IPS-NIHi7 (cell line): ENCODE results near the gene MCF2L.

Source experiments
- DNase-seq: peaks from one replicate; pipeline ENCODE4 v3.0.0; 2012; ENCODE audit warnings: mixed read lengths; ENCODE audit errors: extremely low spot score

MCF2L gene

DNA sequence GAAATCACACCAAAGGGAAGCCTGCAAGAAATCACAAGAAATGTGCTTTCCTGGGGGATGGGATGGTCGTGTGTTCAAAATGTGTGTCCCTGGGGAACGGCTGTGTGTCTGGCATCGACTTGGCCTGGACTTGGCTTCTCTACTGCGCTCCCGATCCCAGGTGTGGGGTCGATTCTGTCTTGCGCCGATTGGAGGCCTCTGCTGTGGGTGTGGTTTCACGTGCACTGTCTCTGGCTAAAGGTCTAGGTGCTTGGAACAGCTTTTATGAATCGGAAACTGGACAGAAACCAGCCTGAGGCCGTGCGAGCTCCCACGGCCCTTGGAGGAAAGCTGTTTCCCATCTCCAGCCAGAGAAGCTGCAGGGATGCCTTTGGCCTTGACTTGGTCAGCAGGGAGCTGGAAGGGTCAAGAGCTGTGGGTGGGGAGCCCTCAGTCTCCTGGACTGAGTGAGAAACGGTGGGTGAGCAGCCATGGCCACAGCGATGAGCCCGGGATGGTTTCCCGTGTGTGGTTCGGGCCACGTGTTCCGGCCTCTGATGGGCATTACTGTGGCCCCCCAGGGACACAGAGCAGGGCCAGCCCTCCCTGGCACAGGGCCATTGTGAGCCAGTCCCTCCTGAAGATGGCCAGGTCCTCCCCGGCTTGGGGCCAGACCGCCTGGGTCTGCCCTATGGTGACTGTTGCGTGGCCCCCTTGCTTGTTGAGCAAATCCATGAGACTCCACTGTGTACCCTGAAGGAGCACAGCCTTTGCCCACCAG is 29.7 kb downstream of the MCF2L start:
- DNase-seq, result no peak

DNA sequence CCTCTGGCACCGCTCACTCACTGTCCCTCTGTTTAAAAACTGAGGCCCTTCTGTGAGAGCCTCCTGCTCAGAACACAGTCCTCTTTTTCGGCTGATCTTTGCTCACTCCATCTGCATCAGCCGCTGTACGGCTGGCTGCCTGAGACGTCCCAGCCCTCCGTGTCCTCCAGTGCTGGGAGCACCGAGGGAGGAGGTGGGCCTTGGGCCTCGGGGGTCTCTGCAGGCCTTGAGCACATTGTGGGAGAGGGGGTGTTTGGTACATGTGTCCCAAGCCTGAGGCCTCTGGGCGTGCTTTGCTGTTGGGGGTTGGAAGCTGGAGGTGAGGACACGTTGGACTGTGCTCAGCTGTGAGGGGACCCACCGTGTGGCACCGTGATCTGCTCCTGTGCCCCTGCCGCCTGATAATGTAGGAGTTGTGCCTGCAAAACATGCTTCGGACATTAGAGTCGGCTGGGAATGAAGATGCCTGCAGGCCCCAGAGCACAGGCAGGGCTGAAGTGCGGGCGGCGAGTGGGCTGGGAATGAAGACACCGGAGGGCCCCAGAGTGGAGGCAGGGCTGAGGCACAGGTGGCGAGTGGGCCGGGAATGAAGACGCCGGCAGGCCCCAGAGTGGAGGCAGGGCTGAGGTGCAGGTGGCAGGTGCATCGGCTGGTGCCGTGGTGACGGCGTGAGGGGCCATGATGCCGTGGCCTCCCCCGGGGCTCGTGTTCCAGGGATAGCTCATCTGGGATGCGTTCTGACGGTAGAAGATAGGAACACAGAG is 30.6 kb downstream of the MCF2L start:
- no peak for DNase-seq

DNA sequence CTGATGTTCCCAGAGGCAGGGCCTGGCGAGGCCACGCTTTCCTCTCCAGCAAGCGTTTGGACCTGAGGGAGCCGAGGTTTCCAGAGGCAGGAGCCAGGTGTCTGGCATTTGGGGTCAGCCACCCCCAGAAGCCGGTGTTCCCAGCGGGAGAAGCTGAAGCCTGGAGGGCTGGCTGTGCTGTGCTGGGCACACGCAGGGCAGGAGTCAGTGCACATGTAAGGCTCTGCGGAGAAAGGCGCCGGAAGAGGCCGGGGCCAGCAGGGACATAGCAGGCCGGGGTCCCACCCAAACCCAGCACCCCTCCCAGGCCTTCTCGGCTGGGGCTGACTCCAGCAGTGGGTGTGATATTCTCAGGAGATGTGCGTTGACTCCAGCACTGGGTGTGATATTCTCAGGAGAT is 31.6 kb downstream of the MCF2L start:
- no peak for DNase-seq

DNA sequence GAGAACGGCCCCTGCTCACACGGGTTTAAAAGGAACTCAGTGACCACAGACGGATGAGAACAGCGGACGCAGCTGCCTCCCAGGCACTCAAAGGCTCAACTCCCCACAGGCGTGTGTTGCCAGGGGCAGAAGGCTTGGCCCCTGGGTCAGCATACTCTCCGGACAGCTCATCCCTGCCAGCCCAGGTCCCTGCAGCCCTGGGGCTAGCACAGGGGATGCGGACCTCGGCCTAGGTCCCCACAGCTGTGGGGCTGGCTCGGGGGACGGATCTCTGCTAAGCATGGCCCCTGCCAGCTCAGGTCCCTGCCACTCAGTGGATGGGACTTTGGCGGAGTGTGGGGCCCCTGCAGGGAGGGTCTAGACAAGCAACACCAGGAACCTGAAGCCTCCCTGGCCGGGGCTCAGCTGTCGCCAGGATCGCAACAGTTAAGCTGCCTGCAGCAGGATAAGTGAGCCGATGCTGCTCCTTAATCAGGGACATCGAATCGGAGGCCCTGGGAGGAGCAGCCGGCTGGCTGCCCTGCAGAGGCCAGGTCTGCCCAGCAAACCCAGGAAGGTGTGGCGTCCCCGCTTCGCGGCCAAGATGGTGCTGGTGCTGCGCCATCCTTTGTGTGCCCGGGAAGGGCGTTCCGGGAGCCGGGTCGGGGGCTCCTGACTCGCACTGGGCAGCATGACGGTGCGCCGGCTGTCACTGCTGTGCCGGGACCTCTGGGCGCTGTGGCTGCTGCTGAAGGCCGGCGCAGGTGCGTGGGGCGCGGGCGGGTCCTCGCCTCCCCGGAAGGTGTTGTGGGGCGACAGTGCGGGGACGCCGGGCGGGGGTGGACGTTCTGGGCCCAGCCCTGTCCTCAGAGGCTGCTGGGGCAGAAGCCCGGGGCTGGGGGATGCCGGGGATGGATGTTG is 32.5 kb downstream of the MCF2L start:
- DNase-seq, result peak; percentile 51

DNA sequence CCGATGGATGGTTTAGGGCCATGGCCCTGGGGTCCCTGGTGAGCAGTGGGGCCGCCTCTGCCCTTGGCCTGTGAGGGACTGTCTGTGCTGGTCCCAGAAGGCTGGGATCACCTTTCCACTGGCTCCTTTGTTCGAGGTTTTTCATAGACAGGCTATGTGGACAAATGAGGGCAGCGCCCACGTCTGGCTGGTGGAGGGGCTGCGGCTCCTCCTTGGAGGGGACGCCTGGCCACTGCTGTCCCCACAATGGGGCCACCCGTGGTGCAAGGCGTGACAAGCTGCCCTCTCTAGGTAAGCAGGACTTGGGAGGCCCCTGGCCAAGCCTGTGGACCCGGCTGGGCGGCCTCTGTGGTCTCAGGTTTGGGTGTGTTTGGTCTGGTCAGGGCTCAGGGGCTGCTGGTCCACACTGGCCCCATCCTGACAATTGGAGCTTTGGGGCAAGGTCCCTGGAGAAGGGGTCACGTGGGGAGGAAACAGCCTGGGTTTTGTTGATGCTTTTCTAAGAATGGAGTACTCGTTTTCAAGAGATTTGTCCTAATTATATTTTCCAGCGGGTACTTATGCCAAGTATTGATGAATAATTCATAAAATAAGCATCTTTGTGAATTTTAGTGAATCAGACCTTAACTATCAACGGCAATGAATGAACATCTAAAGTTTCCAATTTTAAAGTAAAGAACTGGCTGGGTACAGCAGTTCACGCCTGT is 33.3 kb downstream of the MCF2L start:
- peak; percentile 82 for DNase-seq

DNA sequence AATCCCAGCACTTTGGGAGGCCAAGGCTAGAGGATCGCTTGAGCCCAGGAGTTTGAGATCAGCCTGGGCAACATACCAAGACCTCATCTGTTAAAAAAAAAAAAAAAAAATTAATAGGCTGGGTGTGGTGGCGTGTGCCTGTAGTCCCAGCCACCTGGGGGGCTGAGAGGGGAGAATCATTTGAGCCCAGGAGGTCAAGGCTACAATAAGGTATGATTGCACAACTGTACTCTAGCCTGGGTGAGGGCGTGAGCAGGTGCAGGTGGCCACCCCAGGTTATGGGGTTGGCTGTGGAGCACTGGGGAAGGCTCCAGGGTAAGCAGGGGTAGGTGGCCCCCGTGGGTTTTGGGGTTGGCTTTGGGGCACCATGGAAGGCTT is 33.9 kb downstream of the MCF2L start:
- no peak for DNase-seq

DNA sequence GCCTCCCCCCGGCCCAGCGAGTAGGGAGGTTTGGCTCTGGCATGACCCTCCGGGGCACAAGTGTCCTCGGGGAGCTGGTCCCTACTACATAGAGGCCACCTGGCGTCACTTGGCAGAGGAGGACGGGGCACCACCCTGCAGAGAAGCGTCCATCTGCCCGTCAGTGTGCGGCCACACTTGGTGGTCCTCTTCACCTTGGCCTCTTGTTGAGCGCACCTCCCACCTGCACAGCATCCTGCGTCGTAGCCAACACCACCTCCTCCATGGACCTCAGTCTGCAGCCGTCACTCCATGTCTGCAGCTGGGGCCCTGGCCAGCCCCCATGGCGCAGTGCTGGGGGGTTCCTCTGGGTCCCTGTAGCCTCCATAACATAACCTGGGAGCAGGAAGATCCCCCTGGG is 35.1 kb downstream of the MCF2L start:
- no peak for DNase-seq

DNA sequence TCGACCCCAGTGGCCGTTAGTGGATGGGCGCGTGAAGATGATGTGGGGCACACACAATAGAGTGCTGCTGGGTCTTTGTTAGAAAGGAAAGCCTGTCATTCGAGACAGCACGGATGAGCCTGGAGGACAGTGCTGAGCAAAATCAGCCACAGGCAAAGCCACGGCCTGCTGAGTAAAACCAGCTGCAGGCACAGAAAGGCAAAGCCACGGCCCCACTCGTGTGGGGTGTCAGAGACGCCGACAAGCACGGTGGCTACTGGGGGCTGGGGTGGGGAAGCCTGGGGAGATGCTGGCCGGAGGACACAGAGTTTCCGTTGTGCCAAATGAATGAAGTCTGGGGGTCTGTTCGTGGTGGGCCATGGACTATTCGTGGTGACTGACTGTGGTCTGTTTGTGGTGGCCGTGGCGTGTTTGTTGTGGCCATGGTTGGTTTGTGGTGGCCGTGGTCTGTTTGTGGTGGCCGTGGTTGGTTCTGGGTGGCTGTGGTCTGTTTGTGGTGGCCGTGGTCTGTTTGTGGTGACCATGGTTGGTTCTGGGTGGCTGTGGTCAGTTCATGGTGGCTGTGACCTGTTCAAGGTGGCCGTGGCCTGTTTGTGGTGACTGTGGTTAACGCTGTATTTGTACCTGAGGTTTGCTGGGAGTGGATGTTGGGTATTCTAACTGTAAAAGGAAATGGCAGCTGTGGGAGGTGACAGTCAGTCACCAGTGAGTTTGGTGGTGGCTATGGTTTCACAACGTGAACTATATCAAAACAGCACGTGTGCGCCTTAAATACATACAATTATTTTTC is 36.3 kb downstream of the MCF2L start:
- no peak for DNase-seq

DNA sequence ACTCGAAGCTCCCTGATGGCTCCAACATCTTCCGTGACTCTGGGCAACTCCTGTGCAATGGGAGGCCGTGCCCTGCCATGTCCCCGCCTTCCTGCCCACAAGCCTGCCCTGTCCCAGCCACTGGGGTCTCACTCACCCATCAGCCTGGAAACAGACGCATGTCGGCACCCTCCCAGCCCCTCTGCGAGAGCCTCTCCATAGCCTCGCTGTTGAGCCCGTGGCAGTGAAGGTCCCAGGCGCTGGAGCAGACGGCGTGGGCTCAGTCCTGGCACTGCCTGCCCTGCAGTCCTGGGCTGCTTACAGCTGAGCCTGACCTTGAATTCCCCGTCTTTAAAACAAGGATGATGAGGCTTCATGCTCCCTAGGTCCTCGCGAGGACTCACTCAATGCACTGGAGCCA is 37.0 kb downstream of the MCF2L start:
- no peak for DNase-seq

DNA sequence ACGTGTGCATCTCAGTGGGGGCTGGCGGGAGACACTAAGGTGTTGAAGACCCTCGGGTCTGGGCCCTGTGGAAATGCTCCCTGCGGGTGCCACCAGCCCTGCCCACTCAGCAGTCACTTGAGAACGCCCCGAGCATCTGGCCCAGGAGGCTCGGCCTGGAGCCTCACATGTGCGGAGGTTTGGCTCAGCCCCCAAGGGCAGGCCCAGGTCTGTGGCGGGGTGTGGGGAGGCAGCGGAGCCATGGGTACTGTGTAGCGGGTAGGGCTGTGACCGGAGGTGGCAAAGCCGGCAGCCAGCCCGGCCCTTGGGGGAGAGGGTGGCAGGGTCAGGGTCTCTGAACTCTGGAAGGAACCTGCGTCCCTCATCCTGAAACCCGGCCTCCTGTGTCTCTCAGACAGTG is 37.6 kb downstream of the MCF2L start:
- DNase-seq, result no peak

DNA sequence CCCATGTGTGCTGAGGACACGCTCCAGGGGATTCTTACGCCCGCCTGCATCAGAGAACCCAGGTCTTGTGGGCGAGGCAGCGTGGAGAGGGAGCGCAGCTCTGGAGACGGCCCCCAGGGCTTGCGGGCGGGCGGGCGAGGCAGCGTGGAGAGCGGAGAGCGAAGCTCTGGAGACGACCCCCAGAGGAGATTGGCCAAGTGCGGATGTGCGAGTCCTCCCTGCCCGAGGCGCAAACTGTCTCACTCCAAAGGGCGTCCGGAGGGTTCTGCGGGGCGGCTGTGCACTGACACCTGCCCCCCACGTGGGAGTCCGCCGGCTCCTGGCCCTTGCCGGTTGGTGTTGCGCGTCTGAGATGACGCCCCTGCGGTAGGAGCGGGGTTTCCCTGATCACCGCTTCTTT is 39.8 kb downstream of the MCF2L start:
- no peak for DNase-seq

DNA sequence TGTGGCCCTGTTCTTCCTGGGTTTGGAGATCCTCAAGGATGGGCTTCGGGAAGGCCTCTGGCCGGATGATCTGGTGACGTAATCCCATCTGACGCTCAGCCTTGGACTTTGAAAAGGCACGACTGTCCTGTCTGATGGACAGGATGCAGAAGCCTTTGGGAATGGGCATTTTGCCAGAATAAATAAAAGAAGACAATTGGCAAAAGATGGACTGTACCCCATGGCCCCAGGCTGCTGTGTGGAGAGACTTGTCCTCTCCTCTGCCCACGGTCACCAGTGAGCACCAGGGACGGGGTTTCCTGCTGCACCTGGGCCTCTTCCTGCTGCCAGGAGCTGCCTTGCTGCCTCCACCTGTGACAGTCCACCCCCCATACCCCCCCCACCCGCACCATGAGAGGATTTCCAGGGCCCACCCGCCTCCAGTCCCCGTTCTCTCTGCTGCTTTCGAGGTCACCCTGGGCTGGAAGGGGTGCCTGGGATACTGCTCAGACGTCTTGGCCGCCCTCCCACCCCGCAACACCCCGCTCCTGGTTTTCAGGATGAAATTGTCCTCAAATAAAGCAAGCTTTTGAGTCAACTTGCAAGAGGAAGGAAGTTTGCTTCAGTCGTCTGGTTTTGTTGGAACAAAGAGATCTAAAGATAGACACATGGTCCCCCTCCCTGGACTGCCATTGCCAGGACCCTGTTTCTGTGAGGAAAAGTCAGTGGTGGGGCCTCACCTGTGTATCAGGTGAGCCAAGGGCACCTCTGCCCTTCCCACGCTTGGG is 40.9 kb downstream of the MCF2L start:
- no peak for DNase-seq

DNA sequence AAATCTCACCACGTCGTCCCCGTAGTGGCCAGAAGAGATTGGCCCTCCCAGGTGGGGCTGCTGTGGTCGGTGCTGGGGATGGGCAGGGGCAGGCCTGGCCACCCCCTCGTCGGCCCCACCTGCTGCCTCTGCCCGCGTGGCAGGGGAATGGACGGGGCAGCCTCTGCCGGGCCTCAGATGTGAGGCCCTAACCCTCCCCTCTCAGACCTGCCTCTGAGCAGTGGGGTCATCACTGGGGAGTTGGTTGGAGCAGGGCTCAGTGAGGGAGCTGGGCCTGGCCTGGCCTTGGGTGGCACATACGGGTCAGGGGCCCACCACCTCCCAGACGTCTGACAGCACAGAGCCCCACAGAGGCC is 41.5 kb downstream of the MCF2L start:
- DNase-seq, result no peak

DNA sequence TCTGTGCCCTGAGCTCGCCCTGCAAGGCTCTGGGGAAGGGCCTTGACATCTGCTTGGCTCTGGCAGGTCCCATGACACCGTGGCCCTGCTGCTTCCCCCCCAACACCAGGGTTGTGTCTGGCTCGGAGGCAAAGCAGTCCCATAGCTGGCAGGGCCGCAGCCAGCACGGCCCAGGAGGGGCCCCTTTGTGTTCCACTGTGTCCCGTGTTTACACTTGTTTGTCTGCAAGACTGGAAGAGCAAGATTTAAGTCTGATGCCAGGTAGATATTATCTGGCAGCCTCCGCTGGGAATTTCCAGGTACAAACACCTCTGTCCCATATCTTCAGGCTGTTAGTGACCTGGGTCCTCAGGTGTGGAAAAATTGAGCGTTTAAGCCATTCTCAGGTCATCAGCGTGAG is 44.3 kb downstream of the MCF2L start:
- DNase-seq, result no peak

DNA sequence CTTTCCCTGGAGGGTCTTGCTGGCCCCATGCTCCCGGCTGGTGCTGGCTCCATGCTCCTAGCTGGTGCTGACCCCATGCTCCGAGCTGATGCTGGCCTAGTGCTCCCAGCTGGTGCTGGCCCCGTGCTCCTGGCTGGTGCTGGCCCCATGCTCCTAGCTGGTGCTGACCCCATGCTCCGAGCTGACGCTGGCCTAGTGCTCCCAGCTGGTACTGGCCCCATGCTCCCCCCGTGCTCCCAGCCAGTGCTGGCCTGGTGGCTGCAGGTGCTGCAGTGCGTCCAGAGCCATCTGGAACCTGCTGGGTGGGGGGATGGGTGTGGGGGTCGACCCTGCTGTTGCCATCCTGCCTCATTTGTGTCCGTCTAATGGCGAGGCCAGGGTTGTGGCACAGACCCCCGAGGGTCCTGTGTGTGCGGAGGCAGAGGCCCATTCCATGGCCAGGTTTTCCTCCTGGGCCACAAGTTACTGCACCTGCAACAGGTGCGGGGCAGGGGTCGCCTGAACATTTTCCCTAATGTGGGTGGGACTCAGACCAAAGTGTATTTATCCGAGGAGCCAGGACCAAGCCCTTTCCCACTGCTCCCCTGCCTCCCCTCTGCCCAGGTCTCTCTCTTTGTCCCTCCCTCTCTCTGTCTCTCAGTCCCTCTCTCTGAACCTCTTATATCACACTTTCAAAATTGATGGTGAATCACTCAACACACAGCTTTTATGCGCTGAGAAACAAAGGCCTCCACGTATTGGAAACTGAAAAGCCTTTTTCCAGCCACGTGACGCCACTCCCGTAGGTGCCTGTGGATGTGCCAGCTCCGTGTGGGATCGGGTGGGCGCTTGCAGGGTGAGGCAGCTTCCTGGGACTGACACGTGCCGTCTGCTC is 45.1 kb downstream of the MCF2L start:
- DNase-seq, result no peak

DNA sequence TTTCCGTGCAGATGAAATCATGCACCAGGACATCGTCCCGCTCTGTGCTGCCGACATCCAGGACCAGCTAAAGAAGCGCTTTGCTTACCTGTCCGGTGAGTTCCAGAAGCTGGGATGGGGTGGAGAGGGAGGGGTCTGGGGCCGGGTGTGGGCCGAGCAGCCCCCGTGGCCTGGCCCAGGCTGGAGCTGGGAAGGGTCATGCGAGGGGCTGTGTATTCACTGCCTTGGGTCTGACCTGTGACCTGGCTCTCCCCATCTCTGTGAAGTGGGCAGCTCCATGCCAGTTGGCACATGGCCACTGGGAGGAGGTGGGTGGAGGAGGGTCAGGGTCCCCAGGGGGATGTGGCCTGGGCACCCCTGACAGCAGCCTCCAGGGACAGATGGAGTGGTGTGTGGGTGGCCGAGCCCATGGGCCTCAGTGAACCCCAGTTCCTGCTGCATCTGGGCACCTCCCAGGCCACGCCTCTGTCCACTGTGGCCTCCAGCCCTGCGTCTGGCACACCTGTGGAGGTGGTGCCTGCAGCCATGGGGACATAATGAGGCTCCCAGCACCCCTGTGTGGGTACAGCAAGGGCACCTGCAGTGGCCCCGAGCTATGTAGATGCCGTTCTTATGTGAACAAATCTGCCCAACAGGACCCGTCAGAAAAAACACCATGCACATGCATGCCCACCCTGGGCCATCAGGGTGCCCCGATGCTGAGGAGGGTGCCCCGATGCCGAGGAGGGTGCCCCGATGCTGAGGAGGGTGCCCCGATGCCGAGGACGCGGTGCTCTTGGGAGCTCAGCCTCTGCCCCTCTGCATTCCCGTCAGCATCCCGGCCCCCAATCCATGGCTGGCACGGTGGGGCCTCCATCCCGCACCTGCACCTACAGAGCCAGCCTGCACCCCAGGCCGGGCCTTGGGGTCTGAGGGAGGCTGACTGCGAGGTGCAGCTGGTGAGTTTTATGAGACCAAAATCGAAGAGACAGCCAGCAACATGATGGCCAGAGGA is 46.0 kb downstream of the MCF2L start:
- DNase-seq, result no peak

DNA sequence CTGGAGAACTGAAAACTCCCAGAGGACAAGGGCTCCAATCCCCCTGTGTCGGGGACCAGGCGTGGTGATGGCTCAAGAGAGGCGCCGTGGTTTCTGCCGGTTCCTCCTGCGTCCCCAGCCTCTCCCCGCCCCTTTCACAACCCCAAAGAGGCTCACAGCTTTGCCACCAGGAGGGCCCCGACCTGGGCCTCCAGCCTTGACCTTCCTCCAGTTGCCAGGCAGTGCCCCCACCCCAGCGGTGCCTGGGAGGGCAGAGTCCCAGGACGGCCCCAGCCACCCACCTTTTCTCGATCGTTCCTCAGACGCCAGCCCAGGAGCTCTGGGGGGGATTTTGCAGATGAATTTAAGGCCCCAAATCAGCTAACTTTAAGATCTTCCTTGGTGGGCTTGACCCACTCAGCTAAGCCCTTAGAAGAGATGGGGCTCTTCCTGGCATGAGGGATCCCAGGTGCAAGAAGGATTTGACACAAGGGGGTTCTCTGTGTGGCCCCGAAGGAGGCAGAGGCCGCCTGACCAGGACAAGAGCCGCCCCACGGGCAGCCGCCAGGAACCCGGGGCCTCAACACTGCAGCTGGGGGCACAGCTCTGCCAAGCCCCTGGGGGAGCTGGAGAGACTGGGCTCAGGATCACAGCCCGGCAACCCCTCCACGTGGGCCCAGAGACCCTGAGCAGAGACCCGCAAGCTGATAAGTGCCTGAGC is 47.0 kb downstream of the MCF2L start:
- DNase-seq, result no peak
